Stimulated activated CD4-positive, alpha-beta T cell treated with anti-CD3 and anti-CD28 coated beads, Interleukin-15, amount 100 ng/mL, for 1 hour (primary cell): ENCODE measurements around the gene RFX2.
"Not testable (repeated sequence)": the region's sequence is repeated elsewhere in the genome, so short reads cannot be mapped to it uniquely, and the experiment has no call there.

Experiments used
- DNase-seq, 2 donors: peaks; one replicate each; pipeline ENCODE4 v3.0.0-alpha.2; 2020; ENCODE audit warnings: low read depth in 1 of 2, low spot score in 1 of 2

RFX2 gene

DNA sequence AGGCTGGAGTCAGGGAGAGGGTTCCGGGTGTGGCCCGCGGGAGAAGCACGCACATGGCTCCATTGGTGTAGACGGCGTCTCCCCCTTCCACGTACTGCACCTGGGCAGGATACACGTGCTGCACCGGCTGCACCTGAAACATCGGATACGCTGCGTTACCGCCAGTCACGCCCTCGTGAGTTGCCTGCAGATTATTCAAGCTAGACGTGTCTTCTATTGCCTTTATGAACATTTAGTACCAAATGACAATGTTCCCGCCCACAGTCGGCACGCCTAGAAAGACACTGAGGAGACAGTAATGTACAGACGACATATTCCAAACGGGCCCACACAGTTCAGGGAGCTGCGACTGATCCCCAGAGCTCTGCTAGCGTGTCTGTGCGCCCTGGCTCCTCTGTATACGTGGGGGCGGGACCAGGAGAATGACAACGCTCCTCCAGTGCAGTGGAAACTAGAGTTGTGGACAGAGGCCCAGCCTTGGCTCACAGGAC lies 68.3 kb downstream of the RFX2 start:
- DNase-seq = no peak

DNA sequence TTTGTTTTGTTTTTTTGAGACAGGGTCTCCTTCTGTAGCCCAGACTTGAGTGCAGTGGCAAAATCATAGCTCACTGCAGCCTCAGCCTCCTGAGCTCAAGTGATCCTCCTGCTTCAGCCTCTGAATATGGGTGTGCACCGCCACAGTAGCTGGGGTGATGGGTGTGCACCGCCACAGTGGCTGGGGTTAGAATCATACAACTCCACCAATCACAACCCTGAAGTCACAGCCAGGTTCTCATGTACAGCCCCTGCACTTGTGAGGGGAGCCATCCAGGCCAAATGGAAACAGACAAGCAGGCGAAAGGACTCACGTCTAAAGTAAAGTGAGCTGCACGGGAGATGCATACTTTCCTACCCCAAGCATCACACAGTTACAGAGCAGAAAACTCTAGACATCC lies 69.2 kb downstream of the RFX2 start:
- no peak for DNase-seq

GRCh38 chr19:6039566-6040225 lies 70.6 kb downstream of the RFX2 start:
- no peak for DNase-seq

DNA sequence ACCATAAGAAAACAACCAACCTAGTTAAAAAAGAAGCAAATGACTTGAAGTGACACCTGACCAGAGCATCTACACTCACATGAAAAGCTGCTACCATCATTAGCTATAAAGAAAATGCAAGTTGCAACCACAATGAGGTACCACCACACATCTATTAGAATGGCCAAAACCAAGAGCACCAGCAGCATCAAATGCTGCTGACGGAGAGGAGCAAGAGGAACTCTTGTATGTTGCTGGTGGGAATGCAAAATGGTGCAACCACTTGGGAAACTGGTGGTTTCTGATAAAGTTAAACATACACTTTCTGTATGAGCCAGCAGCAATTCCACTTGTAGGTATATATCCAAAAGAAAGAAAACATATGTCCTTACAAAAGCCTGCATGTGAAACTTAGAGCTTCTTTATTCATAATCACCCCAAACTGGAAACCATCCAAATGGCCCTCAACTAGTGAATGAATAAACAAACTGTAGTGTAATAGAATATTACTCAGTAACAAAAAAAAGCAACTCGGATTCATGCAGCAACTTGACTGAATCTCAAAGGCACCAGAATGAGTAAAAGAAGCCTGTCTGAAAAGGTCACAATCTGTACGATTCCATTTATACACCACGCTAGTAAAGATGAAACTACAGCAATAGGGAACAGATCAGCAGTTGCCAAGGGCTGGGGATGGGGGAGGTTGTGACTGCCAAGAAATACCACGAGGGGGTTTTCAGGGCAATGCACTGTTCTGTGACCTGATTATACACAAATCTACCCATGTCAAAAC lies 71.5 kb downstream of the RFX2 start:
- DNase-seq = no peak

DNA sequence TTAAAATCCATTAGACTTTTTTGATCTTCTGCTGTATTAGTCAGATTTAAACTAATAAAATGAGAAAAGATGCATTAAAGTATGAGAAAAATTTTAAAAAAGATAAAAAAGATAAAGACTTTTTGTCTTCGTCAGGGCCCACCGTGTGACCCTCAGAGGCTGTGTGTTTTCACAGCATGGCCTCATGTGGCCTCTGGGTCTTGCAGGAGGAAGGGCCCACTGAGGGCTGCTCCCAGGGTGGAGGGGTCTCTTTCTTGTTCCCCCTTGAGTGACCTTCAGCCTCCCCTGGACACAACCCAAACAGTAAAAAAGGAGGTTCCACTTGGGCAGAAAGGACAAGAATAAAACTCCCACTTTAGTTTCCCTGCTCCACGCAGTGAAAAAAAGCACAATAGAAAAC lies 75.3 kb downstream of the RFX2 start:
- DNase-seq = no peak

DNA sequence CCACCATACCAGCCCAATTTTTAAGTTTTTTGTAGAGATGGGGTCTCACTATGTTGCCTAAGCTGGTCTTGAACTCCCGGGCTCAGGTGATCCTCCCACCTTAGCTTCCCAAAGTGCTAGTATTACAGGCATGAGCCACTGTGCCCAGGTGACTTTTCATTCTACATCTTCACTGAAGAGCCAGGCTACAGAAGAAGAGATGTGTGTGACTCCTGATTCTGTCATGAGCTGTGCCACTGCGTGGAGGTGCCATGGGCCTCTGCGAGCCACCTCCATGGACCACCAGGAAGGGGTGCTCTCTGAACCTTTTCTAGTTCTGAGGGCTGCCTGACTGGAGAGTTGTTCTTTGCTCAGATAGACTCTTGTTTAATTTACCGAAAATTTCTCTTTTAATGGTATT lies 75.8 kb downstream of the RFX2 start:
- DNase-seq = no peak

- DNase-seq = no peak
These were observed 76.5 kb downstream of the RFX2 start for GRCh38 chr19:6033744-6034264.

DNA sequence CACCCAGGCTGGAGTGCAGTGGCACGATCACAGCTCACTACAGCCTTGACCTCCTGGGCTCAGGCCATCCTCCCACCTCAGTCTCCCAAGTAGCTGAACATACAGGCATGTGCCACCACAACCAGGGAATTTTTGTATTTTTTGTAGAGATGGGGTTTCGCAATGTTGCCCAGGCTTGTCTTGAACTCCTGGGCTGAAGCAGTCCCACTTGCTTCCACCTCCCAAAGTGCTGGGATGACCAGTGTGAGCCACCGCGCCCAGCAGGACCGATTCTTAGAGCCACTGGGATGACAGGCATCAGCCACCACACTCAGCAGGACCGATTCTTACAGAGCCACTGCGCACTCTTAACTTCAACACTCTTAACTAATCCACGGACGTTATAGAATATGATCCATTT lies 77.5 kb downstream of the RFX2 start:
- no peak for DNase-seq

DNA sequence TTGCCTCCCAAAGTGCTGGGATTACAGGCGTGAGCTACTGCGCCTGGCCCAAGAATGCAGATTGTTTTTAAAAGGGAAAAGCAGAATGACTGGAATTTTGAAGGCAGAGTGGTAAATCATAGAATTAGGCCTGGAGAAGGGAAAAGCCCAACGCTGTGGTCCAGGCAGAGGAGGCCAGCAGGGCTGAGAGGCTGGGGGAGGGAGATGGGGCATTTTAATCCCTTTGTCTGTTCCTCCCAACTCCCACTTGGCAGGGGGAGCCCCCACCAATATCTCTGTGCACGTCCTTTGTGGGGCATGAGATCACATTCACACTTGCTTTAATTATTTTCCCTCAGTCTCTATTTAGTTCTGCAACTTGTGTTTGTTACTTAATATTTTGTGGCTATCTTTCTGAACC lies 77.9 kb downstream of the RFX2 start:
- no peak for DNase-seq

GRCh38 chr19:6030214-6030507 lies 80.1 kb downstream of the RFX2 start:
- no peak for DNase-seq

- DNase-seq = no peak
These were observed 83.7 kb downstream of the RFX2 start for GRCh38 chr19:6026390-6027227.

GRCh38 chr19:6024756-6025155 lies 85.5 kb downstream of the RFX2 start:
- DNase-seq = not testable (repeated sequence)

GRCh38 chr19:6023936-6024335 lies 86.4 kb downstream of the RFX2 start:
- DNase-seq = no peak

GRCh38 chr19:6023085-6023682 lies 87.1 kb downstream of the RFX2 start:
- no peak for DNase-seq

DNA sequence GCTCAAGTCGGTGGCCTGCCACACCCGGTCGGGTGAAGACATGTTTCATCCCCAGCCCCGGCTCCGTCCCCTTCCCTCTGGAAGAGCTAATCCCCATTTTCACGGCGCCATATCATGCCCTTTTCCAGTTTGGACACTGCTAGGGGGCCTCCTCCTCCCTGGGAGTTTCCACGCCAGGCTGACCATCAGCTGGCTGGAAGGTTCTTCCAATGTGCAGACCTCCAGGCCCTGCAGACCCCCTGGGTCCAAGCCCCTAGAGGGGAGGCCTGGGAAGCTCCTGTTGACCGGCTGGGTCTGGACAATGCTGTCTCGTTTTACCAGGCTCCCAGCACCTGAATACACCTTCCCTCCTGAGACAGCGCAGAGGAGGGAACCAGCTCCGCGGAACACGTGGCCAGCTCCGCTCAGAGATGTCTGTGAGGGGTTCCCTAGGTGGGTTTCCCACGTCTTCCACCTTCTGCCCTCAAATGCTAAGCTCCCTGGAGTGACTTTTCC lies 87.7 kb downstream of the RFX2 start:
- DNase-seq = no peak

GRCh38 chr19:6021878-6022569 lies 88.3 kb downstream of the RFX2 start:
- peak; percentile 45 to 49 for DNase-seq

DNA sequence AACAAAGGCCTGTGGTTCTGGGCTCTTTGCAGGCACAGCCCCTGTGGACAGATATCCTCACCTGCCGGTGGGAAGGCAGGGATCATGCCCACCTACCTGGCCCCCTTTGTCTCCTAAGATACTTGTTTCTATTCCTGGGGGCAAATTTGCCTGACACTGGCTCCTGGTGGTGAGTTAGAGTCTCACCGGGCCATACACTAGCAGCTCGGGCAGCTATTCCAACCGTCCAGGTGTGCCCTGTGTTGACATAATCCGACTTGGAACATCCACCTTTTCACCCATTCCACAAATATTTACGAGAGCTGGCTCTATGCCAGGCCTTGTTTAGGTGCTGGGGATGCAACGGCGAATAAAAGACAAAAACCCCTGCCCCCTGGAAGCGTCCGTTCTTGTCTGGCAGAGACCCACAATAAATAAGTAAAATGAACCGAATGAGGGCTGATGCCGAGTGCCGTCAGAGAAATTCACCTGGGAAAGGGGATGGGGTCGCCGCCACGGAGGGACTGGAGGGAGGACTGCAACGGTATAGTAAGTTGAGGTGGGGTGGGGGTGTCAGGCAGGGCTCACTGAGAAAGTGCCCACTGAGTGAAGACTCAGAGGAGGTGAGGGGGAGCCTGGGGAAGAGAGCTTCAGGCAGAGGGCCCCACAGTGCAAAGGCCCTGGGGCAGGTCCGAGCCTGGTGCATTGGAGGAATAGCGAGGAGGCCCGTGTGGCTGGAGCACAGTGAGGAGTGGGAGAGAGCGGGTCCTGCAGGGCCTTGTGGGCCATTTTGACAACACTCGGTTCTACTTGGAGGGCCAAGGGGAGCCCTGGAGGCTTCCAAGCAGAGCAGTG lies 89.1 kb downstream of the RFX2 start:
- no peak for DNase-seq

GRCh38 chr19:6020166-6020882 lies 90.0 kb downstream of the RFX2 start:
- no peak for DNase-seq

- no peak for DNase-seq
These were observed 91.5 kb downstream of the RFX2 start for GRCh38 chr19:6018786-6019185.
